AG04450 (cell line): Measurements from ENCODE around the gene SLIT2. TPM values are rescaled to one million over a fixed set of nuclear protein-coding genes. Genes with fewer than 3 reads are reported as not detected.

Experiments used
- CTCF ChIA-PET: fragments of 300-600, 350-600 bp; formaldehyde crosslinking; extraction: SDS; loops from one replicate; lab custom pipeline; 2022; ENCODE audit warnings: antibody characterized with exemption, inconsistent platforms; lab: Charles Lee
- POLR2A ChIA-PET: fragments of 350-600 bp; formaldehyde crosslinking; extraction: SDS; loops from one replicate; lab custom pipeline; 2021; ENCODE audit warnings: antibody characterized with exemption, inconsistent platforms; lab: Yijun Ruan, JAX
- DNase-seq: peaks from one replicate; pipeline ENCODE4 v3.0.0-alpha.2; 2011; ENCODE audit warnings: low read depth, low spot score
- H3K27ac ChIP-seq: one replicate; pipeline ENCODE4 v1.5.1; 2012; ENCODE audit warnings: low read depth, low read length, control low read depth
- H3K27me3 ChIP-seq: one replicate; pipeline ENCODE4 v1.6.0; 2012; ENCODE audit warnings: low read length; ENCODE audit not compliant: control insufficient read depth, insufficient read depth
- H3K4me3 ChIP-seq: 2 replicates; pipeline ENCODE4 v1.5.1; 2011; ENCODE audit warnings: mild to moderate bottlenecking, low read depth, low read length, control low read depth
- H3K9me3 ChIP-seq: 2 replicates; pipeline ENCODE4 v1.5.1; 2012; ENCODE audit warnings: low read length; ENCODE audit not compliant: control insufficient read depth, insufficient read depth
- CTCF ChIP-seq: IDR thresholded peaks from 2 replicates; pipeline ENCODE4 v1.5.1; 2011; ENCODE audit warnings: low read depth, low read length, control low read depth, inconsistent platforms
- polyA plus RNA-seq: library from polyadenylated mRNA; depleted of rRNA; stranded (reverse); fragments of >200 nt; gene quantifications from 2 replicates; pipeline ENCODE4 v1.2.3, GENCODE V29; 2011

Gene SLIT2
- polyA plus RNA-seq, 1 experiment: 15.2 TPM

GRCh38 chr4:20219521-20219920, 32.2 kb upstream of the SLIT2 start:
- ChIA-PET CTCF (no interaction called here), POLR2A (no interaction called here)
- TF ChIP-seq CTCF: no peak
- Histone ChIP-seq H3K4me3 (no peak overlapping the region), H3K27ac (no peak overlapping the region), H3K9me3 (no peaks in the 10 kb centered on the region), H3K27me3 (no peaks in the 10 kb centered on the region)
- DNase-seq: no peak

GRCh38 chr4:20237894-20238537, 13.7 kb upstream of the SLIT2 start:
- no peak for DNase-seq
- Histone ChIP-seq H3K27me3 (no peaks in the 10 kb centered on the region), H3K27ac (no peak overlapping the region), H3K9me3 (peaks cover 2% of the 10 kb centered on the region; the same call in 1 of the 2 replicates), H3K4me3 (no peak overlapping the region)
- TF ChIP-seq CTCF: no peak
- CTCF ChIA-PET: no interaction called here
- POLR2A ChIA-PET: no interaction called here

GRCh38 chr4:20248155-20248558, 3.5 kb upstream of the SLIT2 start:
- Histone ChIP-seq H3K4me3 (no peak overlapping the region), H3K27ac (no peak overlapping the region), H3K27me3 (no peaks in the 10 kb centered on the region), H3K9me3 (no peaks in the 10 kb centered on the region)
- ChIA-PET POLR2A (interaction anchor here (0.7 kb wide), 1 partner anchor 231 kb away, joined by 3 read pairs; no protein-coding TSS in a partner anchor), CTCF (interaction anchor here (0.6 to 2.5 kb wide), 75 partner anchors 8 to 1561 kb away, joined by 3 to 29 read pairs (median 4); no protein-coding TSS in a partner anchor)
- peak; percentile 55 for DNase-seq
- TF ChIP-seq CTCF: peak; percentile 81

- POLR2A ChIA-PET: no interaction called here
- no peak overlapping the region for H3K27ac ChIP-seq
Measured at GRCh38 chr4:20249333-20249732, 2.4 kb upstream of the SLIT2 start.

More at GRCh38 chr4:20249333-20249732, 2.4 kb upstream of the SLIT2 start:
- CTCF ChIA-PET: interaction anchor here (0.6 to 2.5 kb wide), 23 partner anchors 9 to 1556 kb away, joined by 3 to 29 read pairs (median 4); no protein-coding TSS in a partner anchor
- DNase-seq: no peak
- peak; percentile 66 for TF ChIP-seq CTCF
- Histone ChIP-seq H3K9me3 (no peaks in the 10 kb centered on the region), H3K27me3 (no peaks in the 10 kb centered on the region), H3K4me3 (no peak overlapping the region)
